Nucleus accumbens (tissue), 56 donors: ENCODE measurements around the gene SPEN.

Experiments used
- DNase-seq, 56 donors: peaks; one replicate each; lab custom pipeline; 2025; lab: John Stamatoyannopoulos, UW

The SPEN gene

DNA sequence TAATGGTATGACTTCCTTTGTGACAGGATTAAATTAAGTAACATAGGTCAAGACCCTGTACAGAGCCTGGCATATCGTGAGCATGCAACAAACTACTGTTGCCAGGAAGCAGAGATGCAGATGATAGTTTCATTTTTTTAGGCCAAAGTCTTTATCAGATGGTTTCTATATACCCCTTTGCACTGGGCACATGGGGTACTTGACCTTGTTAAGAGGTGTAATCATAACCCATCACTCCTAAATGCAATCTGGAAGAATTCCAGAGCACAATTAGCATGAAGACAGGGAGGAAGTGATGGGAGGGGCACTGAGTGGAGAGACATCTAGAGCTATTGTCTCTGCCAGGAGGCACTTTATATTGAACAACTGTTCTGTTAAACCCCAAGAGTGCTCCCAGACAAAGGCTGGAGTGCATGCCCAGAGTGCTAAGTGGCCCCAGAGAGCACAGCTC lies 106.3 kb downstream of the SPEN start:
- DNase-seq = no peak

DNA sequence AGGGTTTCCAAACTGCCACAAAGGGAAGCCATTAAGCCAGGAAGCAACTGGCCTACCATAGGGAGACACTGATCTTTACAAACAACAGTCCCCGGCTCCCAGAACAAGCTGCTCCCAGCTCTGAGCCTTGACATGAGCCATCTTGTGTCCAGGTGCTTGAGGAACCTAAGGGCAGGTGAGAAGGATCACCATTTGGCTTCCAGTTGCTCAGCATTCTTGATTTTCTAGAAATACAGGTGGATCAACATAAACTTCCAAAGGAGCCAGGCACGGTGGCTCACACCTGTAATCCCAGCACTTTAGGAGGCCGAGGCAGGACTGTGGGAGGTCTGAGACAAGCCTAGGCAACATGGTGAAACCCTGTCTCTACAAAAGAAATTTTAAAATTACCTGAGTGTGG lies 106.8 kb downstream of the SPEN start:
- no peak for DNase-seq

DNA sequence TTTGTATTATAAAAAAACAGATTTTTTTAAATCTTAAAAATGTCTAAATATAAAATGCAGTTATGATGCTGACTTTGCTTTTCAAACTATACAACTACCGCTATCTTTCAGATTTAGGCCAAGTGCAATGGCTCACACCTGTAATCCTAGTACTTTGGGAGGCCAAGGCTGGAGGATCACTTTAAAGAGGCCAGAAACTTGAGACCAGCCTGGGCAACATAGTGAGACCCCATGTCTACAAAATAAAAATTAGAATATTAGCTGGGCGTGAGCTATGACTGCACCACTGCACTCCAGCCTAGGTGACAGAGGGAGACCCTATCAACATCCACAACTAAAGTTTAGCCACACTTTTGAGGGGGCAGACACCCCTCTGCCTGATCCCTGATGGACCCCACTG lies 108.0 kb downstream of the SPEN start:
- no peak for DNase-seq

DNA sequence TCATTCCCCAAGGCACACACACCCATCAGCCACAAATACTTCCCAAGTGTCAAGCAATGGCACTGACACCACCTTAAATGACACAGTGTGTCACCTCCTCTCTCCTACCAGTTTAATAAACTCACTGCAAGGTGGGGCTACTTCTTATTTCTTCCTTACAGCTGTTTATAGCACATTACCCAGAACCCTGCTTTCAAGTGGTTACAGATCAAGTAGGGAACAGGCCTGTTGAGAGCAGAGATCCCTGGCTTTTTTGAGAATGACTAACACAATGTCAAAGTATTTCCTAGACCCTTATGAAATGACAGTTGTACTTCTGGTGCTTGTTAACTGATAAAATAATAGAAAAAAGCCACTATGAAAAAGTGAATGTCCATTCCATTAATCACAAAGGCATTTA lies 108.6 kb downstream of the SPEN start:
- no peak for DNase-seq

DNA sequence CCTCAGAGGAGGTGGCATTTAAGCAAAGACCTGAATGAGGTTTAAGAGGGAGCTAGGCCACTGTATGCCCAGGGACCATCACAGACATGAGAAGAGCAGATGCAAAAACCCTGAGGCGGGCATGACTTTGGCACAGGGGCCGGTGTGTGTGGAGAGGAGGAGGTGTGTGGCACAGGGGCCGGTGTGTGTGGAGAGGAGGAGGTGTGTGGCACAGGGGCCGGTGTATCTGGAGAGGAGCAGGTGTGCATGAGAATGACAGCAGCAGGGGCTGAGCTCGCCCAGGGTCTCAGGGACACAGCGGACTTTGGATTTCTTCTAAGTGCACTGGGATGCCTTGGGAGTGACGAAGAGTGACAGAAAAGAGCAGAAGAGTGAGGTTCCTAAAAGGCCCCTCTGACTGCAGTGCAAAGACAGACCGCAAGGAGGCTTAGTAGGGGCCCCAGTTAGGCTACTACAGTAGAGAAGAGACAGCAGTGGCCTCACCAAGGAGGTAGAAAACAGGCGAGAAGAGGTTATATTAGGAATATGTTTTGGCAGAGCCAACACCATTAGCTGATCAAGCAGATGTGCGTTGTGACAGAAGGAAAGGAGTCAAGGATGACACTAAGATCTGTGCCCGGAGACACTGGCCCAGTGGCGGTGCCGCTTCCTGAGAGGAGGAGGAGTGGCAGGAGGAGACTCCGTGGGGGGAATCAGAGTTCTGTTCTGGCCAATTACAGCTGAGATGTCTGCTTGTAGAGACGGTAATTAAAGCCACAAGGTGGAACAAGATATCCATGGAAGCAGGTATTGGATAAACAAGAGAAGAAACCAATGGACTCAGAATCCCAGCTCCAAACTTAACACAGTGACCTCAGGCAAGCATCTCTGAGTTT lies 110.0 kb downstream of the SPEN start:
- no peak for DNase-seq

DNA sequence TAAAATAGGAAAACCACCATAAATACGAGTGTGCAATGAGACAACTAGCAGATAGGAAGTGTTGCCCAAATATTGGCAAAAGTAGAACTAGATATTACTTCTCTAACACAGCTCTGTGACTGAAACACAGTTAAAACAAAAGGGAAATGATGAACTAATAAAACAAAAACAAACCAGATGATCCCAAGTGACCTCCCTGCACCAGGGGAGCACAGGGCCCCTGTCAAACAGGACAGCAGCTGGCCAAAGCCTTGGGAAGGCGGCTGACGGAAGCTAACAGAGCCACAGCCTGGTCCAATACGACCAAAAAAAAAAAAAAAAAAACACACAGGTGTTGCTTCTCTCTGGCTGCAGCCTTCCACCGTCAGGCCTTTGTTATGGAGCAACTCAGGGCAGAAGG lies 110.6 kb downstream of the SPEN start:
- DNase-seq = no peak

DNA sequence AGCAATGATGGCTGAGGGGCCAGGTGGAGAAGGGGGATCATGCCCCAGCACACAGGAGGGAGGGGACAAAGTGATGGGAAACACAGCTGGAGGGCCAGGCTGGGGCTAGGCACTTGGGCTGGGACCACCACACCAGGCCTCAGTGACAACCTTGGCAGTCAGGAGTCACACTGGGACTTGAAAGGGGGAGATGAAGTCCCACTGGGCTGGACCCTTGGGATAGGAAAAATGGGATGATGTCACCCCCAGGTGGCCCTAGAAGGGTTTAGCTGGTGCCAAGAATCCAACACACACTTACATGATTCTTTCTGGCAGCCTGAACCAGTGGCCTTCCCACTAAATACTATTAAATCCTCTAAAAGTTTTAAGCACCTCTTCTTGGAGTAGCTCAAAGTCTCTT lies 111.3 kb downstream of the SPEN start:
- no peak for DNase-seq

DNA sequence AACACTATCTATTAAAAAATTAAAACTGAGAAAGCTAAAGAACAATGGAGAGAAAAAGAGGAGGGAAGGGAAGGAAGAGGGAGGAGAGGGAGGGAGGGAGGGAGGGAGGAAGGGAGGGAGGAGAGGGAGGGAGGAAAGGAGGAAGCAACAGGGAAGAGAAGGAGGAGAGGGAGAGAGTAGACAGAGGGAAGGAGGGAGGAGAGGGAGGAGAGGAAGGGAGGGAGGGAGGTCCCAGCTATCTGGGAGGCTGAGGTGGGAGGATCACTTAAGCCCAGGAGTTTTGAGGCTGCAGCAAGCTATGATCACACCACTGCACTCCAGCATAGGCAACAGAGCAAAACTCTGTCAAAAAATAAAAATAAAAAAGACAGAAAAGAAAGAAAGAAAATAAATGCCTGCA lies 111.9 kb downstream of the SPEN start:
- DNase-seq = no peak

DNA sequence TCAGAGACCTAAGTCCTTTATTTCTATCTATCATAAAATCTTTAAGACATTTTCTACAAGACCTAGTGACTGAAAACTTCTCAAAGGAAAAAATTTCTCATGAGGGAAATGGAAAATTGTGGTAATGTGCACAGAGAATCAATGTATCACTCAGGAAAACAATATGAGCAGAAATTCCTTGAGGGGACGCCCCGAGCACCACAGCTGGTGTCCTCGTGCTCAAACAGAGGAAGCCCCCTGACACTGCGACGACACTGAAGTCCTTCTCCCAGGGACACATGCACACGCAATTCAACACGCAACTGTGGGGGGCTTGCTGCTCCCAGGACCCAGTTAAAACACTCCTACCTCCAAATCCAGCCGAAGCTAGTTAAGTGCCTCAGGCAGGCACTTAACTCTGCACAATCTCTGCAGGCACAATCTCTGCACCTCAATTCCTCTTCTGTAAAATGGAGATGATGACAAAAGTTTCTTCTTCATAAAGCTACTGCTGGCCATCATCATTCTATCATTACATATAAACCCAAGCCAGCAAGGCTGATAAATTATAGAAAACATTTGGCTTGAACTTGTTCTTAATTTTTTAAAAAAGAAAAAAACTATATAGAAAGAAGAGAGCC lies 112.4 kb downstream of the SPEN start:
- no peak for DNase-seq

DNA sequence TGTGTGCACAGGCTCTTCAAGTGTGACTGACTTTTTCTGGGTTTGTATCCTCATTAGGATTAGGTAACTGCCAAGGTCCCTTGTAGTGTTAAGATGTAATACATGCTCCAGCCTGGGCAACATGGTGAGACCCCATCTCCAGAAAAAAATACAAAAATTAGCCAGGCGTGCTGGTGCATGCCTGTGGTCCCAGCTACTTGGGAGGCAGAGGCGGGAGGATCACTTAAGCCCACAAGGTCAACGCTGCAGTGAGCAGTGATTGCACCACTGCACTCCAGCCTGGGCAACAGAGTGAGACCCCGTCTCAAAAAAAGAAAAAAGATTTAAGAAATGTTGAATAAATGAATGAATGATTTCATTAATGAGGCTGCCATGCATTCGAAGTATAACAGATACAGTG lies 113.3 kb downstream of the SPEN start:
- DNase-seq = no peak

DNA sequence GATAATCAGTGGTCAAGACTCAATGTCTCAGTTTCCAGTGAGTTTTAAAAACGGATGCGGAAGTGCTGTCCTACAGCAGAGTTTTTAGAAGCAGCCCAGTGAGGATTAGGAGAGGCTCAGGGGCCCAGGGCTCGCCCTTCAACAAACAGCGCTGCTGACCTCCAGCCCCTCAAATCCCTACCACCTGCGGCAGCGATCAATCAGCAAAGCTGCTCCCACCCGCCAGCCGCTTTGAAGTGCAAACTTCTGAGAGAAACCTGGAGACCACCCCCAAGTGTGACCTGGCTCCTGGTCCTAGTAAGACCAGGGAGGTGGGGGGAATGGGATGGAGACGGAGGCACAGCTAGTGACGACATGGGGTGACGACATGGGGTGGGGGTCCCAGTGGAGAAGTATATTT lies 114.0 kb downstream of the SPEN start:
- DNase-seq = no peak

DNA sequence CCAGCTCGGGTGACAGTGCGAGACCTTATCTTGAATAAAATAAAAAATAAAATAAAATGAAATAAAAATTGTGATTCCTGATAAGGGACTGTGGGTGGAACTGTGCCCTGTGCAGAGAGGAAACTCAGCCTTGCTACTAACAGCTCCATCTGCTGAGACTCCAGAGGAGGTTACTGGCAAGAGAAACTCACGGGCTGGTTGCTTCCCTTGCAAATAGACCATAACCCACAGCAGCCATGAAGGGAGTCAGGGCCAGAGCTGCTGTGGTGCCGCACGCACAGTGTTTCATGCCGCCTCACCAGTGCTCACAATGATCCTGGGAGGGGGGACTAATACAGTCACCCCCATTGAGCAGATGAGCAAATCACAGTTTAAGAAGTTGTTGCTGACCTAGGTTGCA lies 114.7 kb downstream of the SPEN start:
- DNase-seq = peak in 6 of 56 donors; percentile 18 to 34 (median 32)

DNA sequence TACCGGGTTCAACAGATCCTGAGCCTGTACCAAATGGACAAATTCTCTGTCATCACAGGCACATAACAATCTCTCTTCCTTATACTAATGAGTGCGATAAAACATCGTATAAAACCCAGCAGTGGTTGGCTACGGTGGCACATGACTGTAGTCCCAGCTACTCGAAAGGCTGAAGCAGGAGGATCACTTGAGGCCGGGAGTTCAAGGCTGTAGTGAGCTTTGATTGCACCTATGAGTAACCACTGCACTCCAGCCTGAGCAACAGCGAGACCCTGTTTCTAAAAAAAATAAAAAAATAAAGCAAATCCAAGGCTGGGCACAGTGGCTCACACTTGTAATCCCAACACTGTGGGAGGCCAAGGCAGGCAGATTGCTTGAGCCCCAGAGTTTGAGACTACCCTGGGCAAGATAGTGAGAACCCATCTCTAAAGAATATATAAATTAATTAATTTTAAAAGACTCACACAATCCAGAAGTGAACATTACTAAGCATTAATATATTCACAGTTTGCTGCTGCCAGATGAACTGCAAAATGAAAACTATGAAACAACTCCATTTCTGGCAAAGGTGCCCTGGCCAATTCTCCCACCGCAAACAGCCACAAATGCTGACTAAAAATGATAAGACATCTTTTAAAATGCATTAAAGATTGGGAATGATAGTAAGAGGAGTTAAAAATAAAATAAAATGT lies 115.3 kb downstream of the SPEN start:
- no peak for DNase-seq

DNA sequence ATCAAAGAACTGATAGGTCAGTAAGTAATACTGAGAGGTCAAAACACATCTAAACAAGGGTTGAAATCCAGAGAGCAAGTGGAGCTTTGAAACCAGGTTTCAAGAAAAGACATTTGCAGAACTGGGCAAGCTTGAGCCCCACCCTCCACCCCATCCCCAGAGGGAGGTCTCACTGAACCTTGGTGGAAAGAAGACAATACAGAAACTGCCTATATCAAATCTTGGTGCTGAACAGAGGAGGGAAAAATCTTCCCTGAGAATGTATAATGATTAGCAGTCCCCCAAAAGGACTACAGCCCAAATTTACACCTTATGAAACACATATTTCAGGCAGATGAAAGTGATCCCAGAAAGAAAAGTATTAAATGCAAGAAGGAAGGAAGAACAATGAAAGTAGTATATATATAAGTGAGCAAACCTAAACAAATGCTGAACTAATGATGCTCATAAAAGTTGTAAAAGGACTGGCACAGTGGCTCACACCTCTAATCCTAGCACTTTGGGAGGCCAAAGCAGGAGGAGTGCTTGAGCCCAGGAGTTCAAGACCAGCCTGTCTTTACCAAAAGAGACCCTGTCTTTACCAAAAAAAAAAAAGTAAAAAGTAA lies 116.0 kb downstream of the SPEN start:
- DNase-seq = no peak

DNA sequence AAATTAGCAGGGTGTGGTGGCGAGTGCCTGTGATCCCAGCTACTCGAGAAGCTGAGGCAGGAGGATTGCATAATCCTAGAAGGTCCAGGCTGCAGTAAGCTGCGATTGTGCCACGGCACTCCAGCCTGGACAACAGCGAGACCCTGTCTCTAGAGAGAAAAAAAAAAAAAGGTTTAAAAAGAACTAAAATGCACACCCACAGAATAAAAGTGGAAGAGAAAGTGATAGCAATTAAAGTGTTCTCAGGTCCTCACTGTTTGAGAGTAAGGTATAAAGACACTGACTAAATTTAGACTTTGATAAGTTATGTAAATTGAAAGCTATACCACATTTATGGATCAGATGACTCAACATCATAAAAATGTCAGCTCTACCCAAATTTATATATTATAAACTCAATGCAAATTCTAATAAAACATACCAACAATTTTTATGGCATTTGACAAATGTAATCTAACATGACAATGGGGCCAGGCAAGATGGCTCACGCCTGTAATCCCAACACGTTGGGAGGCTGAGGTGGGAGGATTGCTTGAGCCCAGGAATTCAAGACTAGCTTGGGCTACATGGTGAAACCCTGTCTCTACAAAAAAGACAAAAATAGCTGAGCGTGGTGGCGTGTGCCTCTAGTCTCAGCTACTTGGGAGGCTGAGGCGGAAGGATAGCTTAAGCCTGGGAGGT lies 116.6 kb downstream of the SPEN start:
- DNase-seq = no peak

DNA sequence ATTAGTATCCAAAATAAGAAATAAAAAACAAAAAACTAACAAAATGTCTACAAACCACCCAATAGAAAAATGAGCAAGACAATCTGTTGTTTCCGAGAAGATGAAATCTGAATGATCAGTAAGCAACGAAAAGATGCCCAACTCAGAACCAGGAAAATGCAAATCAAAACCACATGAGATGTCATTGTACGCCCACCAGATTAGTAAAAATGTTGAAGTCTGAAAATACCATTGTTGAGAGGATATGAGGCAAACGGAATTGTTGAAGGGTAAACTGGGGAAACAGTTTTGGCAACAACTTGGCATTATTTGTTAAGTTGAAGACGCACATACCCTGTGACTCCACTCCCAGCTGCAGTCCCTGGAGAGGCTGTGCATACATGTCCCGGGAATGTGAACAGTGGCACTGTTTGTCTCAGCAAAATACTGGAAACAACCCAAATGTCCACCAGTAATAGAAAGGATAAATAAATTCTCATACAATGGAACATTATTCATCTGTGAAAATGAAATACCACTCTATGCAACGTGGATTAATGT lies 117.8 kb downstream of the SPEN start:
- DNase-seq = peak in 48 of 56 donors; percentile 19 to 83 (median 63)

DNA sequence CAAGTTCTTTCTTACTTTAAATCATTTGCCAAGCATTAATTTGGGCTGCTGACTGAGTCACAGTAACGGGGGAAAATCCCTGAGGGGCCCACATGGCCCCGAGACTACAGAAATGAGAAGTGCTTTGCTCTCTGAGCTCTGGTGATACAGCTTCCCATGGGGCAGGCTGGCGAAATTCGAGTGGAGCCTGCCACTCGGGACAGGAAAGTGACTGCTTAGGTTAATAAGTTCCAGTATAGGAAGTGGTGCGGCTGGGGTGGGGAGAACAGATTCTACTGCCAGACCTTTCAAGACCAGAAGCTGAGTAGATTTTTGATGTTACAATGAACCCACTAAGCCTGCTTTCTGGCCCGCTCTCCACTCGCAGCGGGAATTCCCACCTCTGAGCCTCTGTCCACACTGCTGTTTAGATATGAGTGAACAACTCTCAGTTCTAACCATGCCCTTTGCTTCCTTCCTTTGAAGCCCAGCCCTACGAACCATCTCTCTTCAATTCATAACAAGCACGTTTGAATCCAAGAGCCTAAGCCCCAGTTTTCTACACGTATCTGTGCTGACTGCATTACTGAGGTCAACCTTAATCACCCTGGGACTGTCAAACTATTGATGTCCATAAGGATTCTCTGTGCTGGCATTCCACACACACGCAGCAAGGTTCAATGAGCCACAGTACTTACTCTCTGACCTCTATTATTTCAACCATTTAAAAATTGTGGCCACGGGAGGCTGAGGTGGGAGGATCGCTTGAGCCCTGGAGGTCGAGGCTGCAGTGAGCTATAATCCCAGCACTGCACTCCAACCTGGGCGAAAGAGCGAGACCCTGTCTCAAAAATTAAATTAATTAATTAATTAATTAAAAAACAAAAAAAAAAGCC lies 118.8 kb downstream of the SPEN start:
- DNase-seq = peak in 24 of 56 donors; percentile 15 to 63 (median 34)

DNA sequence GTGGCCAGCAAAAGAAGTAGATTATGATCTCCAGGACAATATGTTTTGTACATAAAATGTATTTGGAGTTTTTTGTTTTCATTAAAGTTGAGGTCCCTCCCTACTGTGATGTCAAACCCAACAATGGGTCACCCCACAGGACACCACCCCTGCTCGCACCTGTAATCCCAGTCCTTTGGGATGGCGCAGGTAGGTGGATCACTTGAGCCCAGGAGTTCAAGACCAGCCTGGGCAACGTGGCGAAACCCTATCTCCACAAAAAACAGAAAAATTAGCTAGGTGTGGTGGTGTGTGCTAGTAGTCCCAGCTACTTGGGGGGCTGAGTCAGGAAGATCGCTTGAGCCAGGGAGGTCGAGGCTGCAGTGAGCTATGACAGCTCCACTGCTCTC lies 119.4 kb downstream of the SPEN start:
- no peak for DNase-seq

DNA sequence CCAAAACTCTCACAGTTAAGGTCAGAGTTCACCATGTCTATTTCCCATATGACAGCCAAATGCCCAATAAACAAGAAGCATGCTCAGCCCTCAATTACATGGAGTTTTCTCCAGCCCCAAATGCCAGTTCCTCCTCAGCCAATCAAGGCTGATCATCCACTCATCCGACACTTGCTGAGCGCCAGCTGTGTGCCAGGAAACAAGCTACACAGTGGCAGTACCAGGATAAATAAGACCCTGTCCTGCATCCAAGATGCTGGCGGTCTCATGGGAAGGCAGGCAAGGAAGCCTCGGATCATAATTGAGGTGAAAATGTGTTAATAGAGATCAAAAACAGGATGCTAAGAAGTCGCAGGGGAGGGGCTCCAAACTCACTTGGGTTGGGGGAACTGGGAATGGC lies 120.7 kb downstream of the SPEN start:
- DNase-seq = peak in 7 of 56 donors; percentile 18 to 50 (median 27)
